Measurements from ENCODE around the gene ARHGAP22.

- no peak for TF ChIP-seq CTCF (conservative IDR thresholded peaks at IDR 0.05; ENCODE audit: low read depth, low read length)
- TF ChIP-seq RFX5 (IDR thresholded peaks at IDR 0.05; ENCODE audit: low read depth, low read length) = no peak
- no peak for TF ChIP-seq POLR2A (IDR thresholded peaks at IDR 0.05; ENCODE audit: low read depth, low read length)
- no peak for TF ChIP-seq USF2 (IDR thresholded peaks at IDR 0.05; ENCODE audit: low read depth, low read length)
- TF ChIP-seq SMC3 (IDR thresholded peaks at IDR 0.05; ENCODE audit: low read depth, low read length) = no peak
- no peak for TF ChIP-seq RCOR1 (IDR thresholded peaks at IDR 0.05; ENCODE audit: insufficient replicate concordance, low read length)
- TF ChIP-seq MAFK (IDR thresholded peaks at IDR 0.05; ENCODE audit: low read depth, low read length) = no peak
- no peak for TF ChIP-seq CEBPB (IDR thresholded peaks at IDR 0.05; ENCODE audit: low read depth, low read length)
- no peak for TF ChIP-seq MXI1 (IDR thresholded peaks at IDR 0.05; ENCODE audit: borderline replicate concordance, low read depth, low read length)
- no peak for TF ChIP-seq RAD21 (IDR thresholded peaks at IDR 0.05; ENCODE audit: low read length)
- no peak for TF ChIP-seq NFE2L2 (IDR thresholded peaks at IDR 0.05; ENCODE audit: low read depth, low read length)
These were observed 134.6 kb downstream of the ARHGAP22 start for GRCh38 chr10:48470115-48470892.

Measured in IMR-90 (cell line).